Activated CD8-positive, alpha-beta T cell treated with anti-CD3 and anti-CD28 coated beads for 36 hours (primary cell): Measurements from ENCODE around the gene CBR1. TPM values are rescaled to one million over a fixed set of nuclear protein-coding genes. Genes with fewer than 3 reads are reported as not detected.

Source experiments
- ATAC-seq: fragments of 200-7000 bp; cut with Tn5 transposase; one replicate; pipeline ENCODE4 v1.10.0; 2021; ENCODE audit warnings: mild to moderate bottlenecking, moderate library complexity
- CTCF ChIA-PET: fragments of 350-600 bp; sonication (Branson Sonifier 250); formaldehyde crosslinking; loops from one replicate; lab custom pipeline; 2021; ENCODE audit warnings: antibody characterized with exemption; lab: Charles Lee
- POLR2A ChIA-PET: fragments of 350-600 bp; sonication (Branson Sonifier 250); formaldehyde crosslinking; loops from one replicate; lab custom pipeline; 2021; ENCODE audit warnings: antibody characterized with exemption; lab: Charles Lee
- DNase-seq: peaks from one replicate; pipeline ENCODE4 v3.0.0-alpha.2; 2020
- H3K27ac Mint-ChIP-seq: one replicate; pipeline ENCODE4 v1.8.0; 2021; ENCODE audit warnings: mild to moderate bottlenecking, mixed read lengths
- H3K27me3 Mint-ChIP-seq: one replicate; pipeline ENCODE4 v1.8.0; 2021; ENCODE audit warnings: mixed read lengths
- H3K36me3 Mint-ChIP-seq: one replicate; pipeline ENCODE4 v1.8.0; 2021; ENCODE audit warnings: low read depth, mixed read lengths
- H3K4me1 Mint-ChIP-seq: one replicate; pipeline ENCODE4 v1.8.0; 2021; ENCODE audit warnings: low read depth, mixed read lengths
- H3K4me3 Mint-ChIP-seq: one replicate; pipeline ENCODE4 v1.8.0; 2021; ENCODE audit warnings: mild to moderate bottlenecking, moderate library complexity, mixed read lengths
- H3K9me3 Mint-ChIP-seq: one replicate; pipeline ENCODE4 v1.8.0; 2021; ENCODE audit warnings: mixed read lengths
- CTCF ChIP-seq: fragments of 200-600 bp; IDR thresholded peaks from one replicate; pipeline ENCODE4 v1.8.0; 2022; ENCODE audit warnings: antibody characterized with exemption, mild to moderate bottlenecking
- intact Hi-C: fragments of 100-400 bp; cut with micrococcal nuclease; formaldehyde crosslinking; loops from one replicate; pipeline ENCODE4 v1.10.0; 2022
- total RNA-seq, 2 experiments: library from RNA; stranded (reverse); gene quantifications; one replicate each; pipeline ENCODE4 v1.2.3, GENCODE V29; 2021

The CBR1 gene
- total RNA-seq, 2 experiments from 2014 or later, result 37.1 to 43.2 TPM

GRCh38 chr21:36105327-36105842 is 35.6 kb downstream of the CBR1 start:
- Mint-ChIP-seq H3K27me3 (peaks cover 16% of the 10 kb centered on the region), H3K4me3 (no peak overlapping the region), H3K27ac (no peak overlapping the region), H3K9me3 (no peaks in the 10 kb centered on the region), H3K4me1 (peaks cover 4% of the 10 kb centered on the region), H3K36me3 (no peaks in the 10 kb centered on the region)
- no peak for ATAC-seq
- intact Hi-C loops, result no loop called here
- ChIA-PET POLR2A (no interaction called here), CTCF (interaction anchor here (0.6 to 1.3 kb wide), 9 partner anchors 9 to 69 kb away, joined by 3 to 7 read pairs (median 4); partner anchors contain the start of gene SETD4)
- no peak for DNase-seq
- TF ChIP-seq CTCF, result no peak

DNA sequence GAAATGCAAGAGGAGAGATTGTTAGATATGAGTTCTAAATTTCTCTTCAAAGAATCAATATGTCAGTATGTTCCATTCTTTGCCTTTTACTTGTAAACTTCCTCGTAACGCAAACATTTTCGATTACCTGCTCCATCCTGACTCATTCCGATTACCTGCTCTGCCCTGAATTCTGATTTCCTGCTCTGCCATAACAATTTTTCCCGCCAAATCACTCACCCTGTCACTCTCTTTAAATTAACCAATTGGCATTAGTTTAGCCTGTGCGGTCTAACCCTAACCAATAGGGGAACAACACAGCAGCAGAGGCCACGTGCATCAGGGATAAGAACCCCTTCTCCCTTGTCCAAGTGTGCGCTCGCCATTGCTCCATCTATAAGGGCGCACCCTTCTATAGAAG is 40.0 kb downstream of the CBR1 start:
- H3K27me3 Mint-ChIP-seq, result peaks cover 8% of the 10 kb centered on the region
- H3K27ac Mint-ChIP-seq, result no peak overlapping the region
- H3K9me3 Mint-ChIP-seq, result no peaks in the 10 kb centered on the region
- no peaks in the 10 kb centered on the region for H3K36me3 Mint-ChIP-seq
- H3K4me3 Mint-ChIP-seq, result no peak overlapping the region
- POLR2A ChIA-PET, result interaction anchor here (0.6 kb wide), 1 partner anchor 44 kb away, joined by 5 read pairs; no protein-coding TSS in a partner anchor
- intact Hi-C loops, result no loop called here
- TF ChIP-seq CTCF, result no peak
- H3K4me1 Mint-ChIP-seq, result peaks cover 20% of the 10 kb centered on the region
- DNase-seq (no peak), ATAC-seq (no peak)
- CTCF ChIA-PET, result no interaction called here

GRCh38 chr21:36111238-36111637 is 41.4 kb downstream of the CBR1 start:
- Mint-ChIP-seq H3K27ac (no peak overlapping the region), H3K9me3 (no peaks in the 10 kb centered on the region), H3K4me1 (peaks cover 23% of the 10 kb centered on the region), H3K27me3 (peaks cover under 1% of the 10 kb centered on the region), H3K36me3 (no peaks in the 10 kb centered on the region), H3K4me3 (no peak overlapping the region)
- DNase-seq, result no peak
- CTCF ChIA-PET, result interaction anchor here (1.1 to 5.3 kb wide), 7 partner anchors 15 to 534 kb away, joined by 3 to 39 read pairs (median 11); partner anchors contain the start of gene SETD4
- POLR2A ChIA-PET, result no interaction called here
- no peak for ATAC-seq
- intact Hi-C loops, result no loop called here
- no peak for TF ChIP-seq CTCF

DNA sequence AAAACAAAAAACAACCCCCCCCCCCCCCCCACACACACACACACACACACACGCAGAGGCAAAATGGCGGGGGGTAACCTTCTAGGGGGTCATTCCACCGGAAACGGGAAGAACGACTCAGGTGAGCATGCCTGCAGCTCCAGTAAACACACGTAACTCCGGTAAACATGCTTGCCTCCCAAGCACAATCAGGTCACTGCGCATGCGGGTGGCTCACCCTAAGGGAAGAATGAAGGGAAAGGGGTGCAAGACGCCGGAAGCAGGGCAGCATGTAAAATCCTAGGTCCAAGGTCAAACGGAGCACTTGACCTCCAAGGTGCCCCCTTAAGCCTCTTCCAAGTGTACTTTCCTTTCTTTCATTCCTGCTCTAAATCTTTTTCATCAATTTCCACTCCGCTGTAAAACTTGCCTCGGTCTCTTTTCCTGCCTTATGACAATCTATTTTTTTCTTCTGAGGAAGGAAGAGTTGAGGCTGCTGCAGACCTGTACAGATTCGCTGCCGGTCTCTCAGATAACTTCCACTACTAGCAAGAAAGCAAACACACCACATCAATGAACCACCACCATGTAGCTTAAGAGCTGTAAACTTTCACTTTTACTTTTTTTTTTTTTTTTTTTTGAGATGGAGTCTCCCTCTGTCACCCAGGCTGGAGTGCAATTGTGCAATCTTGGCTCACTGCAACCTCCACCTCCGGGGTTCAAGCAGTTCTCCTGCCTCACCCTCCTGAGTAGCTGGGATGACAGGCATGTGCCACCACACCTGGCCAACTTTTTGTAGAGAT is 44.0 kb downstream of the CBR1 start:
- intact Hi-C loops, result no loop called here
- Mint-ChIP-seq H3K4me1 (peaks cover 23% of the 10 kb centered on the region), H3K27ac (peak overlapping the region; percentile 91), H3K4me3 (peak overlapping the region; percentile 73), H3K36me3 (no peaks in the 10 kb centered on the region), H3K9me3 (no peaks in the 10 kb centered on the region), H3K27me3 (no peaks in the 10 kb centered on the region)
- DNase-seq (peak; percentile 50), ATAC-seq (peak; percentile 64)
- no peak for TF ChIP-seq CTCF
- ChIA-PET CTCF (interaction anchor here (0.7 to 5.3 kb wide), 27 partner anchors 9 to 274 kb away, joined by 3 to 39 read pairs (median 5); partner anchors contain the start of genes CBR1 and SETD4), POLR2A (interaction anchor here (0.7 to 1.3 kb wide), 6 partner anchors 13 to 72 kb away, joined by 3 to 4 read pairs (median 3); partner anchors contain the start of gene CBR3)
